Measurements from ENCODE around the gene NOP56. TPM values are rescaled to one million over a fixed set of nuclear protein-coding genes. Genes with fewer than 3 reads are reported as not detected.

Gene NOP56
- polyA plus RNA-seq, 1 donor (not counting 4 experiments of a cell fraction or from before 2014, with no cell fraction given), result 242 TPM

DNA sequence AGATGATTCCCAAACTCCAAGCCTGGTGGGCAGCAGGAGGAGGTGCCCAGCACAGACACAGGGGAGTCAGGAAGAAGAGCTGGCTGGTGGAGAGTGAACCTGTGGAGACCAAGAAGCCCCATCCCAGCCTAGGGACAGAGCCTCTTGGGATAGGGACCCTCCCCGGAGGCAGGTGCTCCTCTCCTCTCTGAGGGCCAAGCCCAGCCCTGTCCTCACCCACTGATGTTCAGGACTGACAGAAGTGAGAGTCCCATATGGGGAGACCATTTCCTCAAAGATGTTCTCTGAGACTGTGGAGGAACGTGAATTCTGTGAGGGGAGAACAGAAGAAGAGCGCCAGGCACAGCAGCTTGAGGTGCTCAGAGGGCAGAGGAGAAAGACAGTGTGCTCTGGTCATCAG lies 37.8 kb downstream of the NOP56 start:
- Histone ChIP-seq H3K4me3 (ENCODE audit: control insufficient read depth in 2 of 3, extremely low read depth in 1 of 3, insufficient read depth in 2 of 3, low read depth in 1 of 3, low read length in 3 of 3) (no peak overlapping the region), H3K4me1 (ENCODE audit: control insufficient read depth, extremely low read depth, insufficient read depth, low read length) (no peaks in the 10 kb centered on the region), H3K4me2 (ENCODE audit: control insufficient read depth, extremely low read depth, insufficient read depth, low read depth, low read length) (no peak overlapping the region), H3K9me1 (ENCODE audit: control insufficient read depth, extremely low read depth, insufficient read depth, low read length) (no peaks in the 10 kb centered on the region), H3K9ac (ENCODE audit: control insufficient read depth, extremely low read depth, insufficient read depth, low read length) (no peak overlapping the region), H3K27me3 (ENCODE audit: control insufficient read depth, extremely low read depth, insufficient read depth, low read length) (peaks cover 53% of the 10 kb centered on the region), H2AFZ (ENCODE audit: control insufficient read depth, low read length) (no peak overlapping the region), H3K36me3 (ENCODE audit: control insufficient read depth in 2 of 2, extremely low read depth in 1 of 2, insufficient read depth in 2 of 2, low read length in 2 of 2) (no peaks in the 10 kb centered on the region), H4K20me1 (ENCODE audit: control insufficient read depth, extremely low read depth, insufficient read depth, low read length) (no peaks in the 10 kb centered on the region), H3K79me2 (ENCODE audit: control insufficient read depth, insufficient read depth, low read length) (no peaks in the 10 kb centered on the region), H3K27ac (ENCODE audit: control insufficient read depth, insufficient read depth, low read length) (no peak overlapping the region), H3K9me3 (ENCODE audit: control insufficient read depth, low read depth, low read length) (no peaks in the 10 kb centered on the region)
- DNase-seq (ENCODE audit: low read depth, low spot score) (no peak), FAIRE-seq (no peak)
- dilution Hi-C loops (cut with MboI; ENCODE audit: extremely low pct_ligation_motif_present, low sequenced_read_pairs), result no loop called here
- TF ChIP-seq, protein P1, sequence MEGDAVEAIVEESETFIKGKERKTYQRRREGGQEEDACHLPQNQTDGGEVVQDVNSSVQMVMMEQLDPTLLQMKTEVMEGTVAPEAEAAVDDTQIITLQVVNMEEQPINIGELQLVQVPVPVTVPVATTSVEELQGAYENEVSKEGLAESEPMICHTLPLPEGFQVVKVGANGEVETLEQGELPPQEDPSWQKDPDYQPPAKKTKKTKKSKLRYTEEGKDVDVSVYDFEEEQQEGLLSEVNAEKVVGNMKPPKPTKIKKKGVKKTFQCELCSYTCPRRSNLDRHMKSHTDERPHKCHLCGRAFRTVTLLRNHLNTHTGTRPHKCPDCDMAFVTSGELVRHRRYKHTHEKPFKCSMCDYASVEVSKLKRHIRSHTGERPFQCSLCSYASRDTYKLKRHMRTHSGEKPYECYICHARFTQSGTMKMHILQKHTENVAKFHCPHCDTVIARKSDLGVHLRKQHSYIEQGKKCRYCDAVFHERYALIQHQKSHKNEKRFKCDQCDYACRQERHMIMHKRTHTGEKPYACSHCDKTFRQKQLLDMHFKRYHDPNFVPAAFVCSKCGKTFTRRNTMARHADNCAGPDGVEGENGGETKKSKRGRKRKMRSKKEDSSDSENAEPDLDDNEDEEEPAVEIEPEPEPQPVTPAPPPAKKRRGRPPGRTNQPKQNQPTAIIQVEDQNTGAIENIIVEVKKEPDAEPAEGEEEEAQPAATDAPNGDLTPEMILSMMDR (optimal IDR thresholded peaks at IDR 0.05 in 1 of 3, IDR thresholded peaks at IDR 0.05 in 1 of 3, conservative IDR thresholded peaks at IDR 0.05 in 1 of 3; ENCODE audit: extremely low read depth in 1 of 3, insufficient read depth in 2 of 3, low read length in 3 of 3), result no peak
- TF ChIP-seq EZH2 (IDR thresholded peaks at IDR 0.05; ENCODE audit: low read length), result no peak

DNA sequence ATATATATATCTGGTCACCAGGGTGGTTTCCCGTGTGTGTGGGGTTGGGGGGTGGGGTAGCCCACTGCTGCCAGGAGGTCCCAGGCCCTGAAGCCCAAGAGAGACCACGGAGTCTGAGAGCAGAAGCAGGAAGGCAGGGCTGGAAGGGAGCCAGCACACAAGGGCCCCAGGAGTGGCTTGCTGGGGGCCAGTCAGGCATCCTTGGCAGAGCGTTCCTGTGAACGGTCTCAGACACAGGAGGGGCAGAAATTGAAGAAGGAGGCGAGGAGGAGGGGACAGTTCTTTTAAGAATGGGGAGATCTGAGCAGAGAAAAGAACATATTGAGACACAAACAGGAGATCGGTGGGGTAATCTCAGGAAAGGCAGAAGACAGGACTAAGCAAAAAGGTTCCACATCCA lies 38.3 kb downstream of the NOP56 start:
- Histone ChIP-seq H2AFZ (ENCODE audit: control insufficient read depth, low read length) (no peak overlapping the region), H3K4me3 (ENCODE audit: control insufficient read depth in 2 of 3, extremely low read depth in 1 of 3, insufficient read depth in 2 of 3, low read depth in 1 of 3, low read length in 3 of 3) (no peak overlapping the region), H3K79me2 (ENCODE audit: control insufficient read depth, insufficient read depth, low read length) (no peaks in the 10 kb centered on the region), H3K27ac (ENCODE audit: control insufficient read depth, insufficient read depth, low read length) (no peak overlapping the region), H4K20me1 (ENCODE audit: control insufficient read depth, extremely low read depth, insufficient read depth, low read length) (no peaks in the 10 kb centered on the region), H3K36me3 (ENCODE audit: control insufficient read depth in 2 of 2, extremely low read depth in 1 of 2, insufficient read depth in 2 of 2, low read length in 2 of 2) (no peaks in the 10 kb centered on the region), H3K9ac (ENCODE audit: control insufficient read depth, extremely low read depth, insufficient read depth, low read length) (no peak overlapping the region), H3K9me1 (ENCODE audit: control insufficient read depth, extremely low read depth, insufficient read depth, low read length) (no peaks in the 10 kb centered on the region), H3K4me2 (ENCODE audit: control insufficient read depth, extremely low read depth, insufficient read depth, low read depth, low read length) (no peak overlapping the region), H3K27me3 (ENCODE audit: control insufficient read depth, extremely low read depth, insufficient read depth, low read length) (peaks cover 56% of the 10 kb centered on the region), H3K4me1 (ENCODE audit: control insufficient read depth, extremely low read depth, insufficient read depth, low read length) (no peaks in the 10 kb centered on the region), H3K9me3 (ENCODE audit: control insufficient read depth, low read depth, low read length) (no peaks in the 10 kb centered on the region)
- dilution Hi-C loops (cut with MboI; ENCODE audit: extremely low pct_ligation_motif_present, low sequenced_read_pairs), result no loop called here
- no peak for DNase-seq (ENCODE audit: low read depth, low spot score)
- TF ChIP-seq, protein P1 (optimal IDR thresholded peaks at IDR 0.05 in 1 of 3, IDR thresholded peaks at IDR 0.05 in 1 of 3, conservative IDR thresholded peaks at IDR 0.05 in 1 of 3; ENCODE audit: extremely low read depth in 1 of 3, insufficient read depth in 2 of 3, low read length in 3 of 3), result no peak
- no peak for TF ChIP-seq EZH2 (IDR thresholded peaks at IDR 0.05; ENCODE audit: low read length)
- FAIRE-seq, result no peak
